GM18508 (cell line): ENCODE measurements around the gene KSR1.
"Not testable (repeated sequence)": the region's sequence is repeated elsewhere in the genome, so short reads cannot be mapped to it uniquely, and the experiment has no call there.

Experiments used
- ATAC-seq: cut with Tn5 transposase; IDR thresholded peaks from one replicate; pipeline ENCODE4 v1.9.1; 2021; ENCODE audit warnings: moderate number of reproducible peaks; ENCODE audit not compliant: insufficient read depth, unreplicated experiment

Gene KSR1

GRCh38 chr17:27489045-27489715 lies 32.9 kb downstream of the KSR1 start:
- no peak for ATAC-seq

- no peak for ATAC-seq
These were observed 34.1 kb downstream of the KSR1 start for GRCh38 chr17:27490391-27490790.

DNA sequence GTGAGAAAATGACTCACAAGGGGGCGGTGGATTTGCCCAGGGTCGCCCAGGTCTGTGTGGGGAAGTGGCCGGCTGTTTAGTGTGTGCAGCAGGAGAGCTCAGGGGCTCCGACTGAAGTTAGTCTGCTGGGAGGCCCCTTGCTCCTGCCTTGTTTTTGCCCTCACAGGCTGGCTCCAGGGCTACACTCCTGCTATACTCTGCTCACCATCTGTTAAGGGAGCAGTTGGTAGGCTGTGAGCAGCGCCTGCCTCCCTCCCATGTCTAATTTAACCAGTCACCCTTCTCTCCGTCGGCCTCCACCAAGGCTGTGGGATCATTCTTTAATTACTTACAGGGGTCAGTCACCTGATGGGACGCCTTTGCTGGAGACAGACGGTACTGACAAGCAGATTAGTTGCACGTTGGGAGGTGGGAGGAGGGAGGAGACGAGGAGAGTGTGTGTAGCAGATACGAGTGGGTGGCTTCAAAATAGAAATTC lies 35.5 kb downstream of the KSR1 start:
- ATAC-seq = no peak

DNA sequence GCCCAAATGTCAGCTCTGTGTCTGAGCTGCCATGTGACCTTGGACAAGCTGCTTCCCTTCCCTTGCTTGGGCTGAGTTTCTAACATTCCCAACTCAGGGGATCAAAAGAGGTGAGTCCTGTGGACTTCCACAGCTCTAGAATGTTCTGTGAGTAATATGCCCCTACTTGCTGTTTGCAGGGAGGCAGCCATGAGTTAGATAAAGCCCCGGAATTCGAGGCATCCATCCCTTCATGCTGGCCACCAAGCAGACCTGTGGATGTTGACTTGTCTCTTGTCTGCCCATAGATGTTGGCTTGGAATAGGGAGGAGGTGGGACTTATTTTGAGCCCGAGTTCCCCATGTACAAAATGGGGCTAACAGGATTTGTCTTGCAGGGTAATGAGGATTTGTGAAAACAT lies 36.2 kb downstream of the KSR1 start:
- no peak for ATAC-seq

DNA sequence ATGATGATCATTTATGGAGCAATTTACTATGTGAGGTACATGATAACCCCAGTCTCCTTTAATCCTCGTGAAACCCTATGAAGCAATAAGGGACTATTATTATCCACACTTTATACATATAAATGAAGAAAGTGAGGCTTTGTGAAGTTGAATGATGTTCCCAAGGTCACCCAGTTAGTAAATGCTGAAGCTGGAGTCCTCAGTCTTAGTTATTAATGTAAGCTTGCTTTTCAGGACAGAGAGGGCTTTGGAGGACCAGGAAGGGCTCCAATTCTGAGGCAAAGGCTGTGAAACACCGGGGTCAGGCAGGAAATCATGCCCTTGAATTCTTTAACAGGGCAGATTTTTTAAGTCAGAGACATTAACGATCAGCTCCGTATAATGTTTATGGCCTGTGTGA lies 36.8 kb downstream of the KSR1 start:
- no peak for ATAC-seq

GRCh38 chr17:27494192-27495091 lies 38.2 kb downstream of the KSR1 start:
- ATAC-seq = no peak

- no peak for ATAC-seq
These were observed 39.2 kb downstream of the KSR1 start for GRCh38 chr17:27495460-27495859.

GRCh38 chr17:27496005-27496404 lies 39.8 kb downstream of the KSR1 start:
- ATAC-seq = peak; percentile 1

GRCh38 chr17:27496437-27496943 lies 40.2 kb downstream of the KSR1 start:
- peak; percentile 36 for ATAC-seq

- ATAC-seq = no peak
These were observed 40.7 kb downstream of the KSR1 start for GRCh38 chr17:27496971-27497370.

DNA sequence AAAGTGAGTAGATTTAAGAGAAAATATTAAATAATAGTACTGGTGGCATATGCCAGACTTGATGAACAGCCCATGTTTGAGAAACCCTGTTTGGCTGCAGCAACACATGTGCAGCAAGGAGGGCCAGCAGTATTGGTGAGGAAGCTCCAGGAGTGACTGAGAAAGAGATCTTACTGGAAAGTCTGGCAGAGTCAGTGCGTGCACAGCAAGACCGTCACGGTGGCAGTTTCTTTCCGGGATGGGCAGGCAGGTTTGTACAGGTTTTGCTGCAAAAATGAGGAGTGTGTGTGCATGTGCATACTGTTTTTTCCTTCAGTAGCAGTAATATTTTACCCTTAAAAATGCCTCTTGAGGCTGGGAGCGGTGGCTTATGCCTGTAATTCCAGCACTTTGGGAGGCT lies 41.4 kb downstream of the KSR1 start:
- ATAC-seq = no peak

GRCh38 chr17:27498615-27499309 lies 42.5 kb downstream of the KSR1 start:
- no peak for ATAC-seq

DNA sequence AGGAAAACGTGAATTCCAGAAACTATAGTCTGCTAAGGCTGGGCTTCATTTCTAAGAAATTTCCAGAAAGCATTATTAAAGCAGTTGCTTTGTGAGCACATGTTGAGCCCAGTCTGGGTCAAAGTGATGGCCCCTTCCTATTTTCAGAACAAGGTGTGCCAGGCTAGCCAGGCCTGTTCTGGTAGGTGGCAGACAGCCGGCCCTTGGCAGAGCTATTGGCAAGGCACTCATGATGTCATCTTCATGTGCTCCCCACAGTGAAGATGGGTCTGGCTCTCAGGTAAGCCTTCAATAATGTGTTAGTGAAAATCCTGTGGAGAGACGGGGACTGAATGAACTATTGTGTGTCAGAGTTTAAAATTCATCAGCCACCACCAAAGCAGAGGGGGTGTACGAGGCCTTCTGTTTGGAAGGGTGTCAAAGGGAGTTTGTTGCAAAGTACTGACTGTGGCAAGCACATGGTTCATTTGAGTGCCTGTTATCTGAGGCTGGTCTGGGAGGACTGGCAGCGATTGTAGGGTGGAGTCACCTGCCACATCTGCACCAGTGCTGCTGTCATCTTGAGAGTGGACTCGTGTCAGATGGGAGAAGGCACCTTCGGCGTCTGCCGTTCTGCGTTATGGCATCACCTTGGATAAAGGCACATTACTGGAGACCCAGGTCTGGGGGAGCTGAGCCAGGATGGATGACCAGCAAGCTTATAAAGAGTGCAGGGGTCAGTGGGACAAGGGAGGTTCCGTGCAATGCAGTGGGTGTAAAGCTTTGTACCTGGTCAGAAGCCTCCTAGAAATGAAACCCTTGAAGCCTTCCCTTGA lies 43.4 kb downstream of the KSR1 start:
- no peak for ATAC-seq

DNA sequence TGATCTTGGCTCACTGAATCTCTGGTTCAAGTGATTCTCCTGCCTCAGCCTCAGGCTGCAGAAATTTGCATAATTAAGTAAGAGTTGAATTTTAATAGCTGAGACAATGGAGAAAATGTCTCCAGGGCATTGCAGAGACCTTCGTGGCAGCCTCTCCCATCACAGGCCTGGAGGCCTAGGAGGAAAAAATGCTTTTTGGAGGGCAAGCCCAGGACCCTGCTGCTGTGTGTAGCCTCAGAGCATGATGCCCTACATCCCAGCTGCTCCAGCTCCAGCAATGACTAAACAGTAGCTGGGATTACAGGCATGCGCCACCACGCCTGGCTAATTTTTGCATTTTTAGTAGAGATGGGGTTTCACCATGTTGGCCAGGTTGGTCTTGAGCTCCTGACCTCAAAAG lies 45.1 kb downstream of the KSR1 start:
- ATAC-seq = not testable (repeated sequence)

DNA sequence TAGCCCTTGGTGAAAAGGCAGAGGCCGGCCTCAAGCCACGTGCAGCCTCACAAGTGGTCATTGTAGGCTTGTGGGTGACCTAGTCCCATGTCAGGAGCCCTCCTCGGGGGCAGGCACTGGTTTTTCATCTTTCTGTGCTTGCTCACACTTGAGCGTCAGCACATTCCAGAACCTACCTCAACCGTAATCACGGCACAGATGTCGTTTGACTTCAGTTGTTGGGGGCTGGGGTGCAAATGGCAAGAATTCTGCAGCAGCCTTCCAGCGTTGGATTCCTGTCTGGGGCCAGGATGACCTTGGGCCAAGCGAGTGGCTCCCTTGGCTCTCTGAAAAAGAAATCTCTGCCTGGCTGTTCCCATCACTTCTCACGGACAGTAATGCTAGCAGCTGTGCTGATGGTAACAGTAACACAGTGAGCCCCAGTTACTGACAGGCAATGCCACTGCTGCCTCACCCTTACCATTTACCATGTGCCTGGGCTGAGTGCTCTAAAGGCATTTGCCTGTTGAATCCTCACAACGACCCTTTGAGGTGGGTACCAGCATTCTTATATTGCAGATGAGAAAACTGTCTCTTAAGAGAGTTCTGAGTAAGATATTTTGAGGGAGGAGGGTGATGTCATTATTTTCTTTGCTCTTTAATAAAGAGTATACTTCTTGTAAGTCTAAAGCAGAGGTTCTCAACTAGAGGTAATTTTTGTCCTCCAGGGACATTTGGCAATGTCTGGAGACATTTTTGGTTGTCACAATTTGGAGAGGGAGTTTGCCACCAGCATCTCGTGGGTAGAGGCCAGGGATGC lies 46.5 kb downstream of the KSR1 start:
- ATAC-seq = no peak

GRCh38 chr17:27503611-27504010 lies 47.4 kb downstream of the KSR1 start:
- ATAC-seq = no peak

GRCh38 chr17:27504188-27504995 lies 48.1 kb downstream of the KSR1 start:
- no peak for ATAC-seq
